Upper lobe of right lung (tissue), 1 donor: ENCODE results near the gene DOK6. TPM values are rescaled to one million over a fixed set of nuclear protein-coding genes. Genes with fewer than 3 reads are reported as not detected.
"Not testable (repeated sequence)": the region's sequence is repeated elsewhere in the genome, so short reads cannot be mapped to it uniquely, and the experiment has no call there.

ENCODE experiments used
- ATAC-seq: fragments of 200-7000 bp; cut with Tn5 transposase; one replicate; pipeline ENCODE4 v1.9.1; 2020; ENCODE audit warnings: mild to moderate bottlenecking, moderate library complexity
- DNase-seq: peaks from one replicate; pipeline ENCODE4 v3.0.0-alpha.2; 2020
- H3K27ac ChIP-seq: fragments of 200-600 bp; one replicate; pipeline ENCODE4 v1.8.0; 2022
- H3K27me3 ChIP-seq: fragments of 200-600 bp; one replicate; pipeline ENCODE4 v1.8.0; 2022; ENCODE audit warnings: mild to moderate bottlenecking
- H3K36me3 ChIP-seq: fragments of 200-600 bp; one replicate; pipeline ENCODE4 v1.8.0; 2022
- H3K4me1 ChIP-seq: fragments of 200-600 bp; one replicate; pipeline ENCODE4 v1.8.0; 2022
- H3K4me3 ChIP-seq: fragments of 200-600 bp; one replicate; pipeline ENCODE4 v1.8.0; 2022; ENCODE audit warnings: mild to moderate bottlenecking
- H3K9me3 ChIP-seq: fragments of 200-600 bp; one replicate; pipeline ENCODE4 v1.8.0; 2022
- CTCF ChIP-seq: fragments of 200-600 bp; IDR thresholded peaks from one replicate; pipeline ENCODE4 v1.8.0; 2022; ENCODE audit warnings: antibody characterized with exemption
- intact Hi-C: fragments of 100-400 bp; cut with DNase I; formaldehyde crosslinking; loops from one replicate; pipeline ENCODE4 v1.11.0; 2022
- total RNA-seq: library from RNA; stranded (reverse); fragmentation: NEBNext Ultra II Directional; extraction: Animal tissue kit (Norgen Biotek cat#: 25700); gene quantifications from one replicate; pipeline ENCODE4 v1.2.1, GENCODE V29; 2021
- donor health status: DM: no; HTN: yes; CAD: no; lungs with severe emphysema.

The DOK6 gene
- total RNA-seq, 1 donor from 2014 or later, result 5.9 TPM

- Histone ChIP-seq H3K4me1 (no peaks in the 10 kb centered on the region), H3K27me3 (no peaks in the 10 kb centered on the region), H3K4me3 (no peak overlapping the region), H3K9me3 (no peaks in the 10 kb centered on the region), H3K27ac (no peak overlapping the region), H3K36me3 (no peaks in the 10 kb centered on the region)
- ATAC-seq (no peak), DNase-seq (no peak)
- no peak for TF ChIP-seq CTCF
- intact Hi-C loops, result no loop called here
These were observed 418.8 kb downstream of the DOK6 start for GRCh38 chr18:69819460-69819859.

- DNase-seq, result no peak
- Histone ChIP-seq H3K36me3 (no peaks in the 10 kb centered on the region), H3K27me3 (no peaks in the 10 kb centered on the region), H3K4me3 (no peak overlapping the region), H3K27ac (no peak overlapping the region), H3K4me1 (no peaks in the 10 kb centered on the region), H3K9me3 (no peaks in the 10 kb centered on the region)
- ATAC-seq, result no peak
- TF ChIP-seq CTCF, result no peak
- intact Hi-C loops, result no loop called here
These were observed 419.9 kb downstream of the DOK6 start for GRCh38 chr18:69820538-69820937.

- H3K36me3 ChIP-seq, result no peaks in the 10 kb centered on the region
- no peak overlapping the region for H3K4me3 ChIP-seq
- DNase-seq (no peak), ATAC-seq (no peak)
- no peaks in the 10 kb centered on the region for H3K4me1 ChIP-seq
- H3K27ac ChIP-seq, result no peak overlapping the region
- TF ChIP-seq CTCF, result no peak
- no peaks in the 10 kb centered on the region for H3K27me3 ChIP-seq
- H3K9me3 ChIP-seq, result no peaks in the 10 kb centered on the region
- intact Hi-C loops, result no loop called here
These were observed 429.5 kb downstream of the DOK6 start for GRCh38 chr18:69830189-69830588.

GRCh38 chr18:69834980-69835379 lies 434.3 kb downstream of the DOK6 start:
- H3K27ac ChIP-seq, ATAC-seq, intact Hi-C loops, H3K27me3 ChIP-seq, H3K9me3 ChIP-seq, H3K4me1 ChIP-seq, H3K4me3 ChIP-seq, H3K36me3 ChIP-seq, DNase-seq: not testable (repeated sequence)

GRCh38 chr18:69838003-69838402 lies 437.3 kb downstream of the DOK6 start:
- TF ChIP-seq CTCF, result no peak
- ATAC-seq, result no peak
- intact Hi-C loops, result no loop called here

GRCh38 chr18:69838620-69839411 lies 438.1 kb downstream of the DOK6 start:
- Histone ChIP-seq H3K9me3 (no peaks in the 10 kb centered on the region), H3K27ac (no peak overlapping the region), H3K4me1 (no peaks in the 10 kb centered on the region), H3K27me3 (no peaks in the 10 kb centered on the region), H3K36me3 (no peaks in the 10 kb centered on the region), H3K4me3 (no peak overlapping the region)
- DNase-seq (no peak), ATAC-seq (peak; percentile 62)
- TF ChIP-seq CTCF, result no peak
- intact Hi-C loops, result no loop called here

More at GRCh38 chr18:69838003-69838402, 437.3 kb downstream of the DOK6 start:
- Histone ChIP-seq H3K27me3 (no peaks in the 10 kb centered on the region), H3K4me1 (no peaks in the 10 kb centered on the region), H3K36me3 (no peaks in the 10 kb centered on the region), H3K9me3 (no peaks in the 10 kb centered on the region), H3K4me3 (no peak overlapping the region), H3K27ac (no peak overlapping the region)
- DNase-seq, result no peak
